Stimulated activated CD4-positive, alpha-beta T cell treated with anti-CD3 and anti-CD28 coated beads, TNF-alpha, amount 100 ng/mL, for 1 hour (primary cell): Measurements from ENCODE around the gene MRPL52.
"Not testable (repeated sequence)": the region's sequence is repeated elsewhere in the genome, so short reads cannot be mapped to it uniquely, and the experiment has no call there.

ENCODE experiments used
- DNase-seq, 3 donors: peaks; one replicate each; pipeline ENCODE4 v3.0.0-alpha.2; 2020; ENCODE audit warnings: low read depth in 3 of 3, low spot score in 1 of 3

Gene MRPL52

DNA sequence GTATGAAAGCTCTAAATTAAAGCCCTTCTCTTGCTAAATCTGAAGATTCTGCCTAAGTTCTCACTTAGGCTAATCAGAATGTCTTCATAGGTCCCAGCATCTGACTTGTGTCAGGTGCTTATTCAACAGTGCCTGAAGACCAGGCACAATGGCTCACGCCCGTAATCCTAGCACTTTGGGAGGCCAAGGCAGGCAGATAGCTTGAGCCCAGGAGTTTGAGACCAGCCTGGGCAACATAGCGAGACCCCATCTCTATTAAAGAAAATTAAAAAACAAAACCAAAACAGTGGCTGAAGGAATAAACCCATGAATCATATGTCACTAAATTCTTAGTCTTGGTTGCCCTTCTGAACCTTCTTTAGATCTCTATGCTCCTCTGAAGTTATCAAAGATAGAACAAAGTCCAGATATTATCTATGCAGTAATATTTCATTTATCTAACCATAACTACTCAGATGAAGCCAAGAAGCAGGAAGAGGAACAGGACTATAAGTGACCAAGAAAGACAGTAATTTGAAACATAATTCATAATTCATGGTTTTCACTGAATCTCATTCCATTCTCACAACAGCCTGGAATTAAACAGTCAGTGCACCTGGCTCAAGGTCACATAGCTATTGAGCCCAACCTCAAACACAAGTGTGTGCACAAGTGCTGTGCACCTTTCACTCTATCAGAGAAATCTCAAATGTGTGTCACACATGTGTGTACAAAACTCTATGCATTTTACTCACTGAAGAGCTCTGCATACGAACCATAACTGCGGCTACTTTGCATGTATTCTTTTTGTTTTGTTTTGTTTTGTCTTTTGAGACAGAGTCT, 21.1 kb upstream of the MRPL52 start:
- no peak for DNase-seq

DNA sequence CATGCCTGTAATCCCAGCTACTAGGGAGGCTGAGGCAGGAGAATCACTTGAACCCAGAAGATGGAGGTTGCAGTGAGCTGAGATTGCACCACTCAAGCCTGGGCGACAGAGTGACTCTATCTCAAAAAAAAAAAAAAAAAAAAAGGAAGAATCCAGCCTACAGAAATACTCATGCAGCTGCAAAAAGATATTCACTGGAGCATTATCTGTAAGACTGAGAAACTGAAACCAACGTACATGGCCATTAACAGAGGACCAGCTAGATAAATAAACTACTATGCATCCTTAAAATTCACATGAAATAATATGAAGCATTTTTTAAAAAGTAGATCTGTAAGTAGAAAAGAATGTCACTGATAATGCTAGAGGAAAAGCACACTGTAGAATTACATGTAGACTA, 18.0 kb upstream of the MRPL52 start:
- no peak for DNase-seq

DNA sequence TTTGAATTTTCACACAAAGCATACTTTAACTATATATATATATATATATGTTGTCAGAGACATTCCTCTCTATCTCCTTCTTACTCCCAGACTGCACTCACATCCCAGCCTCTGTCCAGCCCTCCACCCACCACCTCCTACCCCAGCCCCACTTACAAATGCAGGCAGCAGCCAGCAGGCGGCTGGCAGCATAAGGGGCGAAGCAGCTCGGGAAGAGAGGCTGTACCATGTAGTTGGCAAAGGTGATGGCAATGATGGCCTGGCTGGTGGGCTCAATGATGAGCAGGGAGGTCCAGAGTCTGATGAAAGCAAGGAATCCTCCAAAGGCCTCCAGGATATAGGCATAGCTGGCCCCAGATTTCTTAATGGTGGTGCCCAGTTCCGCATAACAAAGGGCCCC, 16.9 kb upstream of the MRPL52 start:
- no peak for DNase-seq

DNA sequence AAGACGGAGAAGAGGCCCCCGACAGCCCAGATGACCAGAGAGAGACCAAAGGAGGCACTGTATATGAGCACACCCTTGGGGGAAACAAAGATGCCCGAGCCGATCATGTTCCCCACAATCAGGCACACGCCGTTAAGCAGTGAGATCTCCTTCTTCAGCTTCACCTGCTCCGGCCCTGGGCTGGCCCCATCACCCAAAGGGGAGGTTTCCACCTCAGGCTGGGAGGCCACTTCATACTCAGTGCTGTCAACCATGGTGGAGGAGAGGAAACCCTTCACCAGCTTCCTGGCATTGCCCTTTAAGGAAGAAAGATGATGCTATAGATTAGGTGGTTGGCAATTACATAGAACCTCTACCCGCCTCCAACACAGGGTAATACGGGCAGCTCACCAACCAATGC, 16.5 kb upstream of the MRPL52 start:
- DNase-seq: no peak

DNA sequence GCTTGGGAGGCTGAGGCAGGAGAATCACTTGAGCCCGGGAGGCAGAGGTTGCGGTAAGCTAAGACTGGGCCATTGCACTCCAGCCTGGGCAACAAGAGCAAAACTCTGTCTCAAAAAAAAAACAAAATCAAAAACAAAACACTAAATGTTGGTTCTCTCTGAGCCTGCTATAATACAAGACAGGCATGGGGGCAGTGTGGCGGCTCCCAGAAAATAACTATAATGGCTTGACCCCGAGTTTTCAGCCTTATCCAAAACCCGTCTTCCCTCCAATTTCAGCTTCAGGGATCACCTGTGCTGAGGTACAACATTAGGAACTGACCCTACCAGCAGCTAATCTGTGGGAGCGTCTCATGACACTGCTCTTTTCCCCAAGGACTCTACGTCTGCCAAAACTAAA, 15.3 kb upstream of the MRPL52 start:
- DNase-seq: no peak

DNA sequence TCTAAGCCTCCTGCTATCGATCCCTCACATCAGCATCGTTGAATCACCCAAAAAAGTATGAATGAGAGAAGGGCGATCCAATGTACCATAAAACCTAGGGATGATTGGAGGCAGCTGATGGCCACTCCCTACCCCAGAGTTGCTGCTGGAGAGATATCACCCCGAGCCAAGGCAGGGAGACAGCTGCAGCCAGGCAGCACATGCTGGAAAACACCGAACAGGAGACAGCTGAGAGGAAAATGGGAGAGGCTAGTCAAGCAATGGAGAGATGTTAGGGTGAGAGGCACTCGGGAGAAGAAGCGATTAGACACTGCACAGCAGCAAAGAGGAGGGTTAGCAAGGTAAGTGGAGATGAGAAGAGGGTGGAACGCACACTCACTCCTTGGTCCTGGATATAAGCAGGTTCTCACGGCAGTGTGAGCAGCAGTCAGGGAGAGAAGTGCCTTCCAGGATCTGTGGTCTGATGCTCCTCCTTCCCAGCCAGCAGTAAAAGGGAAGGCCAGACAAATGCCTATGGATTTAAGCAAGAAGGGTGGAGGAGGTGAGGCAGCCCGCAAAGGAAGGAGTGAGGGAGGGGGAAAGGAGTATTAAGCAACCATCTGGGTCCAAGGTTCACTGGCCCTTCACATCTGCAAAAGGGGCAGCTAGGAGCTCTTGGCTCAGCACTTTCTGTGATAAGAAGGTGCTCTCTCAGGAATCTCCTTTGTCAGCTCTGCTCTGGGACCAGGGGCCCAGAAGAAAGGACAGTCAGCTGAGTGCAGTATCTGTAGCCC, 14.6 kb upstream of the MRPL52 start, which contains the start of gene SLC7A7:
SLC7A7 (minus strand) TSS at position 495 of the 773 bp plus-strand sequence. CDS start 2,037 bp downstream, outside the sequence.
- DNase-seq: no peak

DNA sequence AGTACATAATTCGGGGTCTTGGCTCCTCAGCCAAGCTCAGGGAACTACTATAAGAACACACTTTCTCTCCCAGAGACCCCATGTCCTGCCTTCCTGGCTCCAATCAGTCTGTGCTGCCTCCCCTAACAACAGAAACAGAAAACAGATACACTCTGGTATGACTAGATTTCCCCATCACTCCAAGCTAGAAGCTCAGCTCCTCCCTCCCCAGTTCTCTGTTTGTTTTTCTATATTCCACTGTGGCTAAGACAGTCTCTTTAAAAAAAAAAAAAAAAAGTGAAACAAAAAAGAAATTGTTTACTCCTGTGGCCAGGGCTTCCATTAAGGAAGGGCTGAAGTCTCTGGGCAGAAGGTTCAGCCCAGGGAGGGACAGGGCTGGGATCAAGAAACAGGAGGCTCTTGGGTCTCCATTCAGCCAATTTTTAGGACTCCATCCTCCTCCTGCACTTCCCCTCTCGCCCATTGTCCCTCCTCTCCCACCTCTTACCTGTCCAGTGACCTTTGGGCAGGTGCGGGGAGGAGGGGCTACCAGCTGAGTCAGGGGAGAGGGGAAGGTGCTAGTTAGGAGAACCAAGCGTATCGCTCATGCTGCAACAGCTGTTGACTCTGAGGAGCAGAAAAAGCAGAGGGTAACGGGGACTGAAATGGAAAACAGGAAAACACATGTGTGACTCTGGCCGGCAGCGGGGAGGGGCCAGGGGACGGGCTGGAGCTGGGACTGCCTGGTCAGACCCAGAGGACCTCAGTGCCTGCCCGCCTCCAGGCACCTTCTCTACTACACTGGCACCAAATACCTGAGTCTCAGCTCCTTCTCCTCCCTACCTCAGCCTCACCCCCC, 10.3 kb upstream of the MRPL52 start:
- no peak for DNase-seq

DNA sequence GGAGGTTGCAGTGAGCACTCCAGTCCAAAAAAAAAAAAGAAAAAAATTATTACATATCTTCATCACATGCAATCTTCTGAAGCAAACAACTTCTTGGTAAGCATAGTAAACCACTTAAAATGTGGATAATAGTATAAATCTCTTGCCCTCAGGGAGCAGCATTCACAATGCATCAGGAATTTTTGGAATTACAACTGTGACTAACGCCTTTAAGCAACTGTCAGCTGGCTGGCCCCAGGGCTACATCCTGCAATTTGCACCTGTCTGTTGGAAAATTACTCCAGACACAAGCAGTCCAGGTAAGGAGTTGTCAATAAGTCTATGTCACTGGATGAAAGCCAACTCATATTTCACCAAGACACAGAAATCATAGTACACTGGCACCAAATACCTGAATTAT, 9.0 kb upstream of the MRPL52 start:
- DNase-seq: no peak

DNA sequence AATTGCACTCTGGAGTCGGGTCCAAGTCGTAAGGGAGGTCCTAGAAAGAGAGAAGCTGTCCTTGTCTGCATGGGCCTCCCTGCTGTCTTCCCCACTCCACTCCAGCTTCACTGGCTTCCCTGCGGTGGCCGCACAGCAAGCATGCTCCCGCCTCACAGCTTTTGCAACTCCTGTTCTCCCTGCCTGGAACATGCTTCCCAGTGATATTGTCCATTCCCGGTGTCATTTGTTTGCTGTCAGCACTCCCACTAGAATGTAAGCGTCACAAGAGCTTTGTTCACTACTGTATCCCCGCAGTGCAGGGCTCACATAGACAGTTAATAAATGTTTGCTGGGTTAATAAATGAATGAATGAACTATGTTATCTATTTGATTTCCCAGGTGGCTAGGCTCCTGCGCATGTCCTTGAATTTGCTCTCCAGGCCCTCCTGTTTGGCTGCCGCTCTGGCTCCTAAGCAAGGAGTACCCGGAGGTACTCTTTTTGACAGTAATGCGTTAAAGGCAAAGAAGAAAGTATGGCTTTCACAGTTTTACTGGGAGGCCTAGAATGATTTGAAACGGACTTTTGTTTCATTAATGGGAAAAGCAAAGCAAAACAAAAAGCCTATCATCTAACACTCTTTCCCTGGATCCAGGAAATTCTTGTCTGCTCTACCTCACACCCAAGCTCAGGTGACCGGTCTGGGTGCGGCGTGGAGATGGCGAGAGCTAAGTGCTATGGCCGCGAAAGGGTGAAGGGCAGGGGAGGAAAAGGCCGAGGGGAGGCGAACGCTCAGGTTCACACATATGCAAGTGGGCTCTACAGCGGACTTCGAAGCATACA, 8.3 kb upstream of the MRPL52 start:
- no peak for DNase-seq

DNA sequence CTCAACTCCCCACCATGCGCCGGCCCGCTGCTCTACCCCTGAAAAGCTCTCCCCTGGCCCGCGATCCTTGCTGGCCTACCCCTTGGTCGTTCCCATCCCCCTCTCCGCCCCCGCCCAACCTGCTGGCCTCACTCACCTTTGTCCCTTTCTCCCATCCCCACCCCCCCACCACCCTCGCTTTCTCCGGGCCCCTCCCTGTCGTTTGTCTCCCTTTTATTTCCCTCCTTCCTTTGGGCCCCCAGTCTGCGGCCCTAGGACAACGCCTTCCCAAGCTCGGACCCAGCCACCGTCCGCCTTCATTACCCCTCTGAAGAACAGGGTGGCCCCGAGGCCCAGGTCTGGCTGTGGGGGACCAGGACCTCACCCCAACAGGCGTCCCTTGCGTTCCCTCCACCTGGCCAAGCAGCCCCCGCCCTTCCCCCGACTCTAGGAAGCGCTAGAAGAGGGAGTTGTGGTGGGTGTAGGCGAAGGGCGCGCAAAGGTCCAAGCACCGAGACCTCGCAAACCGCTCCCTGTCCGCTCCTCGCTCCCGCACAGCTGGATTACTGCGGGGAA, 7.6 kb upstream of the MRPL52 start:
- no peak for DNase-seq

DNA sequence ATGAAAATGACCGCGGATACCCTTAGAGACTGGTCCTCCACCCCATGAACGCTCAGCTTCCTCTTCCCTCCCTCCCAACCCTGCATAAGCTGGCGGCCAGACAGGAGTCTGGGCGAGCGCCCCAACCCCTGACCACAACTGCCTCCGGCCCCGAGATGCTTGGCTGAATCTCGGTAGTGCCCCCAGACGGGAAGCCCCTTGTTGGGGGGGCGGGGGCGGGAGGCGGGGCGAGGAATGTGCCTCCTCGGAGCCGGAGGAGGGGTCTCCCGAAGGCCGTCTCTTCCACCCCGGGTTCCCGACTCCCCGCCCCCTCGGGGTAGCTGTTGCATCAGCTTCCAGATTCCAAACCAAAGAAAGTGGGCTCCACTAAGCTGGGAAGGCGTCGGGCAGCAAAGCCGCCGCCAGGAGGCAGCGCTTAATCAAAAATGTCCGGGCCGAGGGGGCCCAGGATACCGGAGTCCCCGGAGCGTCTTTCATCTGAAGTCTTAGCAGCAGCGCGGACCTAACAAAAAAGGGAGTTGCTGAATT, 7.1 kb upstream of the MRPL52 start:
- peak; percentile 11 to 57 (median 50) for DNase-seq

DNA sequence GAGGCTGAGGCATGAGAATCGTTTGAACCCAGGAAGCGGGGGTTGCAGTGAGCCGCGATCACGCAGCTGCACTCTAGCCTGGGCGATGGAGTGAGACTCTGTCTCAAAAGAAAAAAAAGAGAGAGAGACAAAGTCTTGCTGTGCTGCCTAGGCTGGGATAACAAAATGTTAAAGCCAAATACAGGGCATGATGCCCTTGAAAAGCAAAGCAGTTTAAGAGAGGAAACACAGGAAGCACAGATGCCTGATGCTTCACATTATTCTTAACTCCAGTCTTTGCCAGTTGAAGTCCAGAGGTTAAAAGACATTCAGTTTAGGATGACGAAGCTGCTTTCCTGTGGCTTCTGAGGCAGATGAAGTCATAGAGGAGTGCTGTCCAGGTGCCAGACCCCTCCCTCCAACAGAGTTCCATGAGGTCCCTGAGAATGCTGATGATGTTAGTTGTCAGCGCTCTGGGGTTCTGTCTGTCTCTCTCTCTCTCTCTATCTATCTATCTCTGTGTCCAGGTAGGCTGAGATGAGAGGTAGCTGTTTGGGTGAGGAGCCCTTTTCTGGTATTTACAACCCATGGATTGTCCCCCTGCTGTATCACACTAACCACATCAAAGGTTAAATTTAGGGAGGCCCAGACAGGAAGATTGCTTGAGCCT, 4.9 kb upstream of the MRPL52 start:
- DNase-seq: no peak

DNA sequence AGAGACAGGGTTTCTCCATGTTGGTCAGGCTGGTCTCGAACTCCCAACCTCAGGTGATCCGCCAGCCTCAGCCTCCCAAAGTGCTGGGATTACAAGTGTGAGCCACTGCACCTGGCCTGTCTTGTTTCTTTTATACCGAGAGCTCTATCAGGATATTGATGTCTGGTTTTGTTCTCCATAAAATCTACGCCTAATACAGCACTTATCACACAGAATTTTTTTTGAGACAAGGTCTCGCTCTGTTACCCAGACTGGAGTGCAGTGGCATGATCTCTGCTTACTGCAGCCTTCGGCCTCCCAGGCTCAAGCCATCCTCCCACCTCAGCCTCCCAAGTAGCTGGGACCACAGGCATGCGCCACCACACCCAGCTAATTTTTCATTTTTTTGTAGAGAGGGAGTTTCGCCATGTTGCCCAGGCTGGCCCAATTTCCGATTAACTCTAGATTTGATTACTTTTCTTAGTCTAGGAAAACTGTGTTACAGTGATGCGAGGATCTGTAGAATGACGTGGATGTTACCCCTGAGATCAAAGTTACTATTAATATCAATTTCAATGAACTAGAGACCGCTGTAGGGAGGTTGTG, 519 bp upstream of the MRPL52 start:
- DNase-seq: not testable (repeated sequence)

DNA sequence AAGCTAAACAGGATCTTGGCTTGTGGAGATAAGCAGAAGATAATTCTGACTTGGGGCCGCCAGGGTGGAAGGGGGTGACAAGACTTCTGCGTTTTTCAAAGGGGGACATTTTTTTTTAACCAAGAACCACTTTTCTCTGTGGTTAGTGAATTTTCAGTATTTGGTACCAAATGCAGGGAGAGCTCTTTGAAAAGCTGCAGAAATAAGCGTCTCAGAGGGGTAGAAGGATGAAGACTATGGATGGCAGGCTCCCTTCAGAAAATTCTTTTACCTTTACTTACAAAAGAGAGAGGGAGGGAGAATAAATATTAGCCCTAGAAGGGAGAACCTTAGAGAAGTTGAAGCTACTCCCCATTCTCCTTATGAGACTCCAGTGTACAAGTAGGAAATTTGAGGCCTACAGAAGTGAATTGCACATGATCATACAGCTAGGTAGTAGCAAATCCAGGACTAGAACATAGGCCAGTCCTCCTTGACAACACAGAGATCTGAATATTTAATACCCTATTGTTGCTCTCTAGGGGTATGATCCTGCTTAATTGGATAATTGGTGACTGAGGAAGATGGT, 840 bp downstream of the MRPL52 start:
- no peak for DNase-seq

DNA sequence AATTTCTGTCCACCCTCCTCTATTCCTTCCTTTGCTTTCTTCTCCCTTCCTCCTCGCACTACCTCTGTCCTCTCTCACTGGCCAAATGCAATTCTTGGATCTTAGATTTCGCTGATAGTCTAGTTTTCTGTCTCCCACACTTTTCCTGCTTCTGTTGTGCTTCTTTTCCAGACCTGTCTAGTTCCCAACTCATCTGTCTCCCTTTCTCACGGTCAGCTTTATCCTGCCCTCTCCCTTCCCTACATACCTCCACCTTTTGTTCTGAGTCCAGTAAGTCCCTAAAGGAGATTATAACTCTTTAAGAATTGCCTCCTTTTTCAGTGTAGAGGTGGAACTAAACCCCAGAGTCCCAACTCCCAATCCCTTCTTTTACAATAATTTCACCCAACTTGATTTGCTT, 5.8 kb downstream of the MRPL52 start:
- DNase-seq: no peak

DNA sequence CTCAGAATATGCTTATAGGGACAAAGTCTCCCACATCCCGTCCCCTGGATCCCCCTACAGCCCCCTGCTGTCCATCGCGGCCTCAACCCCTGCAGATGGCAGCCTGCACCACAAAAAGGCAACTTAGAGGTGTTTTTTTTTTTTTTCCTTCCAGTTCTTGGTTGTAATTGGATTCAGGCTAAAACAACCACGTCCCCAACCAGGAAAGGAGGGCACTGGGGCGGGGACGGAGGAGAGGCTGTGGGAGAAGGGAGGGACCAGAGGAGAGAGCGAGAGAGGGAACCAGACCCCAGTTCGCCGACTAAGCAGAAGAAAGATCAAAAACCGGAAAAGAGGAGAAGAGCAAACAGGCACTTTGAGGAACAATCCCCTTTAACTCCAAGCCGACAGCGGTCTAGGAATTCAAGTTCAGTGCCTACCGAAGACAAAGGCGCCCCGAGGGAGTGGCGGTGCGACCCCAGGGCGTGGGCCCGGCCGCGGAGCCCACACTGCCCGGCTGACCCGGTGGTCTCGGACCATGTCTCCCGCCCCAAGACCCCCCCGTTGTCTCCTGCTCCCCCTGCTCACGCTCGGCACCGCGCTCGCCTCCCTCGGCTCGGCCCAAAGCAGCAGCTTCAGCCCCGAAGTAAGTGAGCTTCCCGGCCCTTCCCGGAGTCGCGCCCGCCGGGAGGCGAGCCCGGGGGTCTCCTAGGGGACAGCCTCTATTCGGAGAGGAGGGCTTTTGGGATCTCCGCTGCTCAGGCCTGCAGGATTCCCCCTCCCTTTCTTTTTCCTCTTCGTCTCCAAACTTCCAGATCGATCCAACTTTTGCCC, 6.8 kb downstream of the MRPL52 start, which contains the start of gene MMP14:
MMP14 (plus strand) TSS at position 285 of the 813 bp plus-strand sequence; CDS start at position 518, 233 bp downstream.
- DNase-seq: no peak

DNA sequence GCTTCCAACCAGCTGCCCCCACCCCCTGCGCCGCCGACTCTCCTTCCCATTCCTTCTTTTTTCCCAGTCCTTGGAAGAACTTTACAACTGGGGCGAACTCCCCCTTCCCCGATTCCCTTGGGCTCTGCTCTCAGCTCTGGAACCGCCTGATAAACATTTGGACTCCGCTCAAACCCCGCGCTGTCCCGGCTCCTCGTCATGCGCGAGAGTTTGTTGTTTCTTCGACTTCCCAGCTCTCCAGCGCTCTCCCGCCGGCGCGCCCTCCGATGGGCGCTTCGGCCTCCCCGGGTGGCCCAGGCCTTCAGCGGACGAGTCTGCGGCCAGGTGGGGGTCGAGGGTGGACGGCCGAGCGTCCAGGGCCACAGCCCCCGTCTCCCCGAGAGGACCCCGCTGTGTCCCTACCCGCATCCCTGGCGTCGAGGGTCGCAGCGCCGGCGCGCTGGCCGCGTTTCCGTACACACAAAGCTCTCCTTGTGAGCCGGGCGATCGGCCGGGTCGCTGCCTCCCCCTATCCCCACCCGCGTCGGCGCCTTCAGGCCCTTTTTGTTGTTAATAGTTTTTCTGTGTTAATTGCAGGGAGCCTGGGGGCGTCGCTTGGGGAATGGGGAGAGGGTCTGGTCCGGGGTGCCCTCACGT, 7.5 kb downstream of the MRPL52 start:
- DNase-seq: no peak
